Mesenchymal stem cell (in vitro differentiated cells and primary cell): ENCODE measurements around the gene ARHGEF4.

ENCODE experiments used
- DNase-seq: peaks from one replicate; pipeline ENCODE4 v3.0.0-alpha.2; 2013
- H2AFZ ChIP-seq: one replicate; pipeline ENCODE4 v1.6.1; 2013; ENCODE audit warnings: low read depth, mild to moderate bottlenecking, control low read depth, inconsistent platforms, low read length, moderate library complexity
- H2AK5ac ChIP-seq: 2 replicates; pipeline ENCODE4 v1.6.1; 2013; ENCODE audit warnings: low read length, moderate library complexity, mild to moderate bottlenecking, inconsistent platforms; ENCODE audit not compliant: severe bottlenecking
- H2BK120ac ChIP-seq: one replicate; pipeline ENCODE4 v1.6.1; 2013; ENCODE audit warnings: low read depth, mild to moderate bottlenecking, inconsistent platforms, low read length, moderate library complexity
- H2BK12ac ChIP-seq, 2 experiments: one replicate each; pipeline ENCODE4 v1.6.1; 2013; ENCODE audit warnings: inconsistent platforms in 2 of 2, low read length in 2 of 2, mild to moderate bottlenecking in 2 of 2, moderate library complexity in 2 of 2, control low read depth in 1 of 2
- H2BK15ac ChIP-seq: one replicate; pipeline ENCODE4 v1.6.1; 2013; ENCODE audit warnings: mild to moderate bottlenecking, low read depth, inconsistent platforms; ENCODE audit not compliant: poor library complexity, severe bottlenecking
- H2BK5ac ChIP-seq: 2 replicates; pipeline ENCODE4 v1.6.1; 2013; ENCODE audit warnings: low read depth, mild to moderate bottlenecking, low read length, control low read depth, inconsistent platforms; ENCODE audit not compliant: poor library complexity, severe bottlenecking
- H3K14ac ChIP-seq, 2 experiments: one replicate each; pipeline ENCODE4 v1.6.1; 2013; ENCODE audit warnings: inconsistent platforms in 2 of 2, low read length in 2 of 2, control low read depth in 1 of 2, mild to moderate bottlenecking in 1 of 2, moderate library complexity in 1 of 2
- H3K18ac ChIP-seq, 2 experiments: one replicate each; pipeline ENCODE4 v1.6.1; 2013; ENCODE audit warnings: inconsistent platforms in 2 of 2, low read length in 2 of 2, control low read depth in 1 of 2, low read depth in 1 of 2, mild to moderate bottlenecking in 1 of 2
- H3K23ac ChIP-seq, 2 experiments: one replicate each; pipeline ENCODE4 v1.6.1; 2013; ENCODE audit warnings: inconsistent platforms in 2 of 2, low read length in 2 of 2, mild to moderate bottlenecking in 2 of 2, moderate library complexity in 2 of 2, control low read depth in 1 of 2
- H3K27ac ChIP-seq: 2 replicates; pipeline ENCODE4 v1.5.1; 2013; ENCODE audit warnings: mild to moderate bottlenecking, moderate library complexity, low read length, control low read depth, inconsistent platforms; ENCODE audit not compliant: poor library complexity, severe bottlenecking
- H3K27me3 ChIP-seq, 2 experiments: 2 replicates each; pipeline versions ENCODE4 v1.6.1 to v1.7.0; 2013; ENCODE audit warnings: low read length in 2 of 2, mild to moderate bottlenecking in 2 of 2, moderate library complexity in 2 of 2, control low read depth in 1 of 2, inconsistent platforms in 1 of 2; ENCODE audit not compliant: control insufficient read depth in 1 of 2, insufficient read depth in 1 of 2
- H3K36me3 ChIP-seq, 2 experiments: 2 replicates each; pipeline versions ENCODE4 v1.6.1 to v1.7.0; 2013; ENCODE audit warnings: low read length in 2 of 2, control low read depth in 1 of 2, inconsistent platforms in 1 of 2, low read depth in 1 of 2, mild to moderate bottlenecking in 1 of 2; ENCODE audit not compliant: insufficient read depth in 2 of 2, control insufficient read depth in 1 of 2
- H3K4ac ChIP-seq, 2 experiments: one replicate each; pipeline ENCODE4 v1.6.1; 2013; ENCODE audit warnings: inconsistent platforms in 2 of 2, low read length in 2 of 2, mild to moderate bottlenecking in 2 of 2, moderate library complexity in 2 of 2, control low read depth in 1 of 2, low read depth in 1 of 2
- H3K4me1 ChIP-seq: 2 replicates; pipeline ENCODE4 v1.6.1; 2013; ENCODE audit warnings: low read depth, low read length, control low read depth; ENCODE audit not compliant: control insufficient read depth, insufficient read depth
- H3K4me2 ChIP-seq: 2 replicates; pipeline ENCODE4 v1.6.1; 2013; ENCODE audit warnings: low read length, mild to moderate bottlenecking, inconsistent platforms; ENCODE audit not compliant: poor library complexity, severe bottlenecking
- H3K4me3 ChIP-seq, 2 experiments: 2 replicates each; pipeline versions ENCODE4 v1.5.1 to v1.7.0; 2013; ENCODE audit warnings: low read length in 2 of 2, mild to moderate bottlenecking in 2 of 2, control low read depth in 1 of 2, low read depth in 1 of 2; ENCODE audit not compliant: insufficient read depth in 1 of 2
- H3K79me1 ChIP-seq: replicated peaks from 2 replicates; pipeline ENCODE4 v1.6.1; 2013; ENCODE audit warnings: mild to moderate bottlenecking, control low read depth, low read length, inconsistent platforms; ENCODE audit not compliant: poor library complexity, severe bottlenecking
- H3K9ac ChIP-seq: 2 replicates; pipeline ENCODE4 v1.7.0; 2013; ENCODE audit warnings: mild to moderate bottlenecking, low read length, moderate library complexity
- H3K9me3 ChIP-seq: 2 replicates; pipeline ENCODE4 v1.7.0; 2013; ENCODE audit warnings: mild to moderate bottlenecking, low read length; ENCODE audit not compliant: control insufficient read depth
- H4K8ac ChIP-seq: one replicate; pipeline ENCODE4 v1.6.1; 2013; ENCODE audit warnings: inconsistent platforms, mild to moderate bottlenecking, low read length, moderate library complexity
- H4K91ac ChIP-seq: one replicate; pipeline ENCODE4 v1.6.1; 2013; ENCODE audit warnings: mild to moderate bottlenecking, low read length, inconsistent platforms
- WGBS: methylation state at CpG from one replicate; pipeline ENCODE4 v1.1.7; 2013; ENCODE audit warnings: mixed read lengths; 5-methylcytosine and 5-hydroxymethylcytosine counted together

The ARHGEF4 gene

DNA sequence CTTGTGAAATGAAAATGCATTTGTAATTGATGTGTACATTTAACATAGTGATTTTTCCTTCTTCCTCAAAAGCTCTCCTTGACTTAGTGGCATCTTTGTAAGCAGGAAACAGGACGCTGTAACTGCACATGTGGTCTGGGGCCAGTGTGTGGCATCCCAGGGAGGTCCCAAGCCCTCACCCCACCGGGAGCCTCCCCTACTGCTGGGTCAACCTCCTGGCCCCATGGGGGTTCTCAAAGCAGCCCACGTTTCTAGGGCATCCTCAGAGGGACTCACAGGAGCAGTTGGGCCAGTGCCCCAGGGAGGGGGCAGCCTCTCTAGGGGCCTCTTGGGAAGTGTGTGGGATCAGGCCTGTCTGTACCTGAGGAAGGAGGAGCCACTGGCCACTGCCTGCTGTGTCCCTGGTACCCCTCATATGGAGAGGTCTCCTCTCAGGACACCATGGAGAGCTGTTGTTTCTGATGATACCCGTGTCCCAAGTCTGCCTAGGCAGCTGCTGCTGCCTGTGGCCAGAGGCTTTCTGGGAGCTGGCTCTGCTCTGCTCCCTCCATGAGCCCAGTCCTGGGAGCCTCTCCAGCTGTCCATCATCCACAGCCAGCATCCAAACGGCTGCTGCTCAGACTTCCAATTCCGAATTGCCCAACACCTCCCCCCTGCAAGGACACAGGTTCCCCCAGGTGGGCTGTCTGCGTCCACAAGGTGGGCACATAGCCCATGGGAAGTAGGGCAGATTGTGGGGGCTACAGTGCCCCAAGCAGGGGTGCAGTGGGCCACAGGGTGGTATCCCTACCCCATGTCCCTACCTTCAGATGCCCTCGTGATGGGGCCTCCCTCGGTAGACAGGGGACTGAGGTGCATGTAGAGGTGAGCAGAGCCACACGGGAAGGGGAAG is 13.4 kb downstream of the ARHGEF4 start:
- Histone ChIP-seq H3K4ac (no peak overlapping the region), H2BK15ac (no peak overlapping the region), H3K9me3 (no peaks in the 10 kb centered on the region), H3K14ac (no peak overlapping the region), H3K9ac (no peak overlapping the region), H3K79me1 (no peaks in the 10 kb centered on the region), H2AK5ac (no peak overlapping the region), H3K18ac (no peak overlapping the region), H3K4me3 (no peak overlapping the region), H3K36me3 (no peaks in the 10 kb centered on the region), H3K23ac (no peak overlapping the region), H2BK120ac (no peak overlapping the region), H4K8ac (no peak overlapping the region), H3K4me2 (no peak overlapping the region), H4K91ac (no peak overlapping the region), H3K27me3 (peaks cover 11 to 24% of the 10 kb centered on the region in 2 experiments), H2BK5ac (no peak overlapping the region), H3K4me1 (peaks cover 16% of the 10 kb centered on the region), H2BK12ac (no peak overlapping the region), H2AFZ (no peak overlapping the region), H3K27ac (no peak overlapping the region)
- 77% methylated on average over 5 of the region's 10 CpGs for WGBS
- DNase-seq, result no peak

DNA sequence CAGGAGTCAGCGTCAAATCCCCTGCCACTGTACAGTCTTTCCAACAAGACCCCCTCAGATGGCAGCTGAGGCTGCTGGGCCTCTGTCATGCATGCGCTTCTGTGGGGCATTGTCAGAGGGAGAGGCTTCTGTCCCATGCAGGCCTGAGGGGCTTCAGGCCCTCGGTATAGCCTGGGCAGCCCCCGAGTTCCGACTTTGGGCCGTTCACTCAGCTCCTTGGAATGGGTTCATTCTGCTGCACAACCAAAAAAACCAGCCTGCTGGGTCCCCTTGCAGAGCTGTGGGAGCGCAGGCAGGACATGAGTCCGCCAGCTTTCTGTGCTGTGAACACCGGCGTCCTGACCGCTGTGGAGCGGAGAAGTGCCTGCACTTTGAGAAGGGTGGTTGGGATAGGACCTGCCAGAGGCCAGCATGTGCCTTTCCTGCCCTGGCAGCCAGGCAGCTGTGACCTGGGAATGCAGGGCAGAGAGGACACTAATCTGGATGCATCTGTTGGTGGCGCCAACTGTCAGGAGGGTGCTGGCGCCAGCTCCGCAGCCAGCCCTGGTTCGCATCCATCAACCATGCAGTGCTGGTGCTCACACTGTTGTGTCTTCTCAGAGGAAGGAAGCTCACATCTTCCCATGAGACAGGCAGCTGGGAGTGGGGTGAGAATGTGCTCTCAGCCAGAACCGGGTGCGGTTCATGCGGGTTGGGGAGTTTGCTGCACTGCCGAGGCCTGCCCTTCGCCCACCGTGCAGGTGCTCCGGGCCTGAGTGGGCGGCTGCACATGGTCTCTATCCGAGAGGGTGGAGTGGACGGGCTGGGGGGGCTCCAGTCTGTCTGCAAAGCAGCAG is 14.3 kb downstream of the ARHGEF4 start:
- Histone ChIP-seq H3K4me2 (no peak overlapping the region), H2BK15ac (no peak overlapping the region), H3K9ac (no peak overlapping the region), H3K18ac (no peak overlapping the region), H3K4me1 (peaks cover 14% of the 10 kb centered on the region), H2BK120ac (no peak overlapping the region), H3K23ac (no peak overlapping the region), H2BK12ac (no peak overlapping the region), H4K8ac (no peak overlapping the region), H3K4me3 (no peak overlapping the region), H2AK5ac (no peak overlapping the region), H4K91ac (no peak overlapping the region), H3K27ac (no peak overlapping the region), H3K27me3 (peaks cover 11 to 24% of the 10 kb centered on the region in 2 experiments), H3K4ac (no peak overlapping the region), H2BK5ac (no peak overlapping the region), H3K9me3 (no peaks in the 10 kb centered on the region), H3K79me1 (no peaks in the 10 kb centered on the region), H3K14ac (no peak overlapping the region), H3K36me3 (no peaks in the 10 kb centered on the region), H2AFZ (no peak overlapping the region)
- WGBS, result 91% methylated on average over 26 of the region's 26 CpGs
- DNase-seq, result no peak

DNA sequence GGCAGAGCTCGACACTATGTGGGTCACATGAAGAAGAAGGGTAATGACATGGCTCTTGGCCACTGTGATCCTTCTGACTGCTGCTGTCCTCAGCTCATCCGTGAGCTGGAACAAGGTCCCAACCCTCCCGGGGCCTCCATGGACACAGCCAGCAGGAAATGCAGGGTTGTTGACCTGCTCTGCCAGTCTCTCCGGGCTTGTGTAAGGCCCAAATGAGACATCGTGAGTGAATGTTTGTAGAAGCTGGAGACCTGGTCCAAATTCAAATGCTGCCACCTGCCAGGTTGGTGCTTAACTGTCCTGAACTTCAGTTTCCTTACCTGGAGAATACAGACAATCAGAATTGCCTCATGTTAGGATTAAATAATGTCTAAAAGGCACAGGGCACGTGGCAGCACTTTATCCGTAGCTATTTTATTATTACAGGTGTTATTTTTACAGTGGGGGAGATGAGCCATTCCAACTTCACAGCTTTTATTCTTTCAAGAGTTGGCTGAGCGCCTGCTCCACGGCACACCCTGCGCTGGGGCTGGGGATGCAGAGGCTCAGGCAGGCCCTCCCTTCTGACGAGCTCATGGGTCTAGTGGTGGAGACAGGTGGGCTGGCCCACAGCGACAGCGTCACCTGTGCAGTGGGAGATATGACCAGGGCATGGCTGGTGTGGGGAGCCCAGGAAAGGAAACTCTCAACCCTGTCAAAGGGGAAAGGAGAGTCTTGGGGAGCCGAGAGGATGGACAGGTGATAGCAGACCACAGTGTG is 15.1 kb downstream of the ARHGEF4 start:
- no peak overlapping the region for H3K27ac ChIP-seq
- no peak overlapping the region for H2BK120ac ChIP-seq
- no peak overlapping the region for H3K18ac ChIP-seq
- no peak overlapping the region for H3K9ac ChIP-seq
- H2BK15ac ChIP-seq, result no peak overlapping the region
- H3K4me2 ChIP-seq, result no peak overlapping the region
- H3K9me3 ChIP-seq, result no peaks in the 10 kb centered on the region
- peaks cover 6% of the 10 kb centered on the region for H3K4me1 ChIP-seq
- H2AK5ac ChIP-seq, result no peak overlapping the region
- H4K8ac ChIP-seq, result no peak overlapping the region
- peaks cover 11 to 24% of the 10 kb centered on the region in 2 experiments for H3K27me3 ChIP-seq
- H4K91ac ChIP-seq, result no peak overlapping the region
- no peak overlapping the region for H2BK5ac ChIP-seq
- WGBS, result 82% methylated on average over 14 of the region's 14 CpGs
- H2BK12ac ChIP-seq, result no peak overlapping the region
- no peak overlapping the region for H3K14ac ChIP-seq
- H2AFZ ChIP-seq, result no peak overlapping the region
- H3K4me3 ChIP-seq, result no peak overlapping the region
- no peak overlapping the region for H3K23ac ChIP-seq
- H3K79me1 ChIP-seq, result no peaks in the 10 kb centered on the region
- no peak overlapping the region for H3K4ac ChIP-seq
- no peaks in the 10 kb centered on the region for H3K36me3 ChIP-seq
- DNase-seq, result no peak
